Hippocampal formation (tissue), 2 donors: ENCODE results near the gene CLTRN.
"Not testable (repeated sequence)": the region's sequence is repeated elsewhere in the genome, so short reads cannot be mapped to it uniquely, and the experiment has no call there.

ENCODE experiments used
- DNase-seq, 2 donors: peaks; one replicate each; lab custom pipeline; 2025; lab: John Stamatoyannopoulos, UW

The CLTRN gene

GRCh38 chrX:15664487-15665444, at the start of gene CLTRN:
CLTRN (minus strand) TSS chrX:15664805; CDS start chrX:15664775, 30 bp downstream.
- no peak for DNase-seq

- not testable (repeated sequence) for DNase-seq
Observed at GRCh38 chrX:15704273-15704672, 39.7 kb upstream of the CLTRN start.

- not testable (repeated sequence) for DNase-seq
Observed at GRCh38 chrX:15703809-15704208, 39.2 kb upstream of the CLTRN start.

- no peak for DNase-seq
Observed at GRCh38 chrX:15702488-15703371, 38.1 kb upstream of the CLTRN start.

- no peak for DNase-seq
Observed at GRCh38 chrX:15696516-15696915, 31.9 kb upstream of the CLTRN start.

- DNase-seq: no peak
Observed at GRCh38 chrX:15694941-15695451, 30.4 kb upstream of the CLTRN start.

GRCh38 chrX:15686818-15687685, 22.4 kb upstream of the CLTRN start:
- peak; percentile 4 to 60 for DNase-seq

GRCh38 chrX:15683193-15683592, 18.6 kb upstream of the CLTRN start:
- no peak for DNase-seq

- no peak for DNase-seq
Observed at GRCh38 chrX:15681433-15681832, 16.8 kb upstream of the CLTRN start.

GRCh38 chrX:15680401-15680800, 15.8 kb upstream of the CLTRN start:
- no peak for DNase-seq

GRCh38 chrX:15679246-15679645, 14.6 kb upstream of the CLTRN start:
- DNase-seq: no peak

GRCh38 chrX:15678339-15678738, 13.7 kb upstream of the CLTRN start:
- DNase-seq: no peak

- no peak for DNase-seq
Observed at GRCh38 chrX:15676886-15677285, 12.3 kb upstream of the CLTRN start.

GRCh38 chrX:15675490-15675921, 10.9 kb upstream of the CLTRN start:
- peak; percentile 86 to 94 for DNase-seq

- peak; percentile 89 to 96 for DNase-seq
Observed at GRCh38 chrX:15674841-15675489, 10.4 kb upstream of the CLTRN start.

- DNase-seq: no peak
Observed at GRCh38 chrX:15674514-15674840, 9.9 kb upstream of the CLTRN start.

GRCh38 chrX:15673970-15674369, 9.4 kb upstream of the CLTRN start:
- DNase-seq: no peak

- no peak for DNase-seq
Observed at GRCh38 chrX:15672881-15673280, 8.3 kb upstream of the CLTRN start.

- DNase-seq: no peak
Observed at GRCh38 chrX:15663439-15663838, 1.2 kb downstream of the CLTRN start.

- DNase-seq: not testable (repeated sequence)
Observed at GRCh38 chrX:15654804-15655203, 9.8 kb downstream of the CLTRN start.

- no peak for DNase-seq
Observed at GRCh38 chrX:15653961-15654360, 10.6 kb downstream of the CLTRN start.
